Measurements from ENCODE around the gene PLIN1.

DNA sequence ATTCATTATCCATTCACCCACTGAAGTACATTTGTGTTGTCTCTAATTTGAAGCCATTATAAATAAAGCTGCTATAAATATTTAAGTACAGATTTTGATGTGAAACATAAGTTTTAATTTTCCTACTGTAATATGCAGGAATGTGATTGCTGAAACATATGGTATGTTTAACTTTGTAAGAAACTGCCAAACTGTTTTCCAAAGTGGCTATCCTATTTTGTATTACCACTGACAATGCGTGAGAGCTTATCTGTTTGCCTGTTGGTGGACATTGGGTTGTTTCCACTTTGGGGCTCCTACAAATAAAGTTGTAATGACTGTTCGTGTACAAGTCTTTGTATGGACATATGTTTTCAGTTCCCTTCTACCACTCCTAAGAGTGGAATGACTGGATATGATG is 13.9 kb upstream of the PLIN1 start:
- TF ChIP-seq, protein P1, sequence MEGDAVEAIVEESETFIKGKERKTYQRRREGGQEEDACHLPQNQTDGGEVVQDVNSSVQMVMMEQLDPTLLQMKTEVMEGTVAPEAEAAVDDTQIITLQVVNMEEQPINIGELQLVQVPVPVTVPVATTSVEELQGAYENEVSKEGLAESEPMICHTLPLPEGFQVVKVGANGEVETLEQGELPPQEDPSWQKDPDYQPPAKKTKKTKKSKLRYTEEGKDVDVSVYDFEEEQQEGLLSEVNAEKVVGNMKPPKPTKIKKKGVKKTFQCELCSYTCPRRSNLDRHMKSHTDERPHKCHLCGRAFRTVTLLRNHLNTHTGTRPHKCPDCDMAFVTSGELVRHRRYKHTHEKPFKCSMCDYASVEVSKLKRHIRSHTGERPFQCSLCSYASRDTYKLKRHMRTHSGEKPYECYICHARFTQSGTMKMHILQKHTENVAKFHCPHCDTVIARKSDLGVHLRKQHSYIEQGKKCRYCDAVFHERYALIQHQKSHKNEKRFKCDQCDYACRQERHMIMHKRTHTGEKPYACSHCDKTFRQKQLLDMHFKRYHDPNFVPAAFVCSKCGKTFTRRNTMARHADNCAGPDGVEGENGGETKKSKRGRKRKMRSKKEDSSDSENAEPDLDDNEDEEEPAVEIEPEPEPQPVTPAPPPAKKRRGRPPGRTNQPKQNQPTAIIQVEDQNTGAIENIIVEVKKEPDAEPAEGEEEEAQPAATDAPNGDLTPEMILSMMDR (IDR thresholded peaks at IDR 0.05; ENCODE audit: insufficient read depth, low read depth, low read length): no peak
- TF ChIP-seq EZH2 (IDR thresholded peaks at IDR 0.05; ENCODE audit: insufficient read depth, low read length): no peak
